Stimulated activated naive CD4-positive, alpha-beta T cell treated with Interleukin-2 at 50 U/mL for 16 hours (primary cell): ENCODE measurements around the gene CYTH1.
"Not testable (repeated sequence)": the region's sequence is repeated elsewhere in the genome, so short reads cannot be mapped to it uniquely, and the experiment has no call there.

Experiments
- DNase-seq: peaks from one replicate; lab custom pipeline; 2025; lab: John Stamatoyannopoulos, UW

The CYTH1 gene

DNA sequence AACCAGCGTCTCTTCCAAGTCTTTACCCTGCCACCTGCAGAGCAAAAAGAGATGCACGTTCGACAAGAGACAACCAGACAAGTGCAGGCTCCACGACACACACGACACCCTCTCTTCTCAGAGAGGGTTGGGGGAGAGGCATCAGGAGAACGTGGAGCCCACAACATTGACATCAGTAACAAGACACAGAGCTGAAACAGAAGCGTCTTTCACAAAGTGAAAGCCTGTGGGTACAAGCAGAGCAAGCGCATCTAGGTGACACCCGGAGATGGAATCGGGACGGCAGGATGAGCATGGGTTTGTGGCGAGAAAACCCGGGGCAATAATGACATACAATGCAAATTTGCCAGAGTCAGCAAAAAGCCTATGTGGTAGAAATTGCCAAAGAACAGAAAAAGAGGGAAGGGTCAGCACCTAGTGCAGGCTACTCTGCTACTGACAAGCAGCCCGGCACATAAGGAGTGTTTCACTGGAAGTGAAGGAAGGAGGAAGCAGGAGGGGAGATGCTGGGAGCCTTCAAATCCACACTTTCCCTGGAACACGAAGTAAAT lies 89.5 kb downstream of the CYTH1 start:
- DNase-seq: no peak

GRCh38 chr17:78689029-78689428 lies 93.0 kb downstream of the CYTH1 start:
- no peak for DNase-seq

- no peak for DNase-seq
These were observed 94.1 kb downstream of the CYTH1 start for GRCh38 chr17:78687944-78688343.

DNA sequence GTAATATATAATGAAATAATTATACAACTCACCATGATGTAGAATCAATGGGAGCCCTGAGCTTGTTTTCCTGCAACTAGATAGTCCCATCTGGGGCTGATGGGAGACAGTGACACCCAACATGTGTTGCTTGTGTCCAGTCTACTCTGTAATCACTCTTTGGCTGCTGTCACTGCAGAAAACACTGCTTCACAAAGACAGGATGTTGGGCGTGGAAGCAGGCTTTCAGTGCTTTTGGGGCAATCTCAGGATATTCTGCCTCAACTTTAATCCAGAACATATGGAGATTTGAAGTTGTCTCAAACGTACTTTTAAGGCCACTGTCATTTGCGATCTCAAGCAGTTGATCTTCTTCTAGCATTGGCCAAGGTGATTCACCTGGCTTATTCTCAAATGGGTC lies 94.9 kb downstream of the CYTH1 start:
- no peak for DNase-seq

GRCh38 chr17:78684026-78684425 lies 98.0 kb downstream of the CYTH1 start:
- no peak for DNase-seq

DNA sequence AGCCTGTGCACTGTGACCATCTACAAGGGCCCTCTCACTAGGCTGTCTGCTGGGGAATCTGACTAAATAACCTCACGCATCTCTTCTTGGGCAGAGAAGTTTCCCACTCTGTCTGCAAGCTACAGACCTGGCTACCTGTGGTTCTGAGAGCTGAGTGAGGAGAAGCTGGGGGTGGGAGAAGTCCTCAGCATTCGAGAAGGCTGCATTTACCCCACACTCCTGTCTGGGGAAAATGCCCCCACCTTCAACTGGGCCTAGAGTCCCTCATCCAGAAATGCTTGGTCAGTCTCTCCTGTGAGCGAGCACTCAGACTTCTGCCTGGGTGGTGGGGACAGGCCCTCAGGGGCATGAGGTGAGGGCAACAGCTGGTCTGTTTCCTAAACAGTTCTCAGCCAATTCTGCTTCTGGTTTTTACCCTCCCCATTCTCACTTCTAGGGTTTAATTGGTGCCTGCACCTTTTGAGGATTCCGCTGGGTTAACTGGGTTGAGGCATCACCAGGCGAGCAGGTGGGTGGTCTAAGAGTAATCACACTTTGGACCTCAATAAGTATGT lies 98.6 kb downstream of the CYTH1 start:
- DNase-seq: no peak

- DNase-seq: no peak
These were observed 99.7 kb downstream of the CYTH1 start for GRCh38 chr17:78682363-78682762.

- DNase-seq: no peak
These were observed 101.6 kb downstream of the CYTH1 start for GRCh38 chr17:78680436-78680835.

GRCh38 chr17:78679495-78680395 lies 102.3 kb downstream of the CYTH1 start:
- no peak for DNase-seq

DNA sequence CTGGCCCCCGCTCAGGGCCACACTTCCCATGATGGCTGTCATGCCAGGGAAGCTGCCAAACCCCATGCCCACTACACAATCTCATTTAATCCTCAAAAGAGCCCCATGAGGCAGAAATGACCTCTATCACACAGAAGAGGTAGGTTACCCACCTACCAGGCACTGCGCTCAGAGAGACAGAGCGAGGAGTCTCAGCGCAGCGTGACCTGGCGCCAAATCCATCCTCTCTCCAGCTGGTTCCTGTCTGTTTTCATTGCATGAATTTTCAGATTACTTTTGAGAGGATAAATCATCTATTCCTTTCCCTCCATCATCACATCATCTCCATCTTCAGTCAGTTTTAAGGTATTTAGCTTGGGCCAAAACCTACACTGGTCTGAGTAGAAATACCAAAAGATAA lies 103.4 kb downstream of the CYTH1 start:
- DNase-seq: no peak

- no peak for DNase-seq
These were observed 103.9 kb downstream of the CYTH1 start for GRCh38 chr17:78678222-78678557.

DNA sequence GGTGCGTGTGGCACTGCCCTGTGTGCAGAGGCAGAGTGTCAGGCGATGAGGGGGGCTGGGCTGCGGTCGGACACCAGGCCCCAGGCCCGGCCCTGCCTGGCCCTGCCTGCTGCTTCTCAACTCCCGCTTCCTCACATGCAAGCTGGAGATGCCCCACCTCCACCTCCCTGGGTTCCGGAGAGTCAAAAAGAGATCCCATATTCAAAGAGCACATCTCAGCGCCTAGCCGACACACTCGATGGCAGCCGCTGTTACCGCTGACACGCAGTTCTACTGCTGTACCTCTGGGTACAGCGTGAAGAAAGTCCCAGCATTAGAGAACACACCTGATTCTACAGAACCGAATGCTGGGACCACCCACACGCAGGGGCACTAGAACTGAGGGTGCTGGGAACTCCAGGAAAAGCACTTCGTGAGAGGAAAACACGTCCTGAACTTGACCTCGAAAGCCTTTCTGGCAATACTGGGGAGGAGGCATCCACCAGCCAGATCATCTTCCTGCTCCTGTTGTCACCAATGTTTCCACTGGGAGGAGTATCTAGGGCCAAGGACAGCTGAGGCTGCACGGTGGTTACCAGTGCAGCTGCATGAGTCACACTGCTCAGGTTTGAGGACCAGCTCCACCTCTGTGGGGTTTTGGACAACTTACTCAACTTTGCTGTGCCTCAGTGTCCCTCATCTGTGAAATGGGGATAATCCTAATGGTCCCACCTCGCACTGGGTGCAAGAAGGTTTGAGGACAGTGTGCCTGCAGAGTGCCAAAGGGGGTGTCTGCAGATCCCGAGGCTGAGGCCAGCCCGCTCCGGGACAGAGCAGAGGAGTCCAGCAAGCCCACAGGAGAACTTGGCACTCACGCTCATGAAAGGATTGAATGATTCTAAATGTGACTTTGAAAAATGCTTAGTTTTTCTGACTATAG lies 104.5 kb downstream of the CYTH1 start:
- DNase-seq: no peak

GRCh38 chr17:78676412-78677302 lies 105.4 kb downstream of the CYTH1 start:
- DNase-seq: no peak

- no peak for DNase-seq
These were observed 106.2 kb downstream of the CYTH1 start for GRCh38 chr17:78675836-78676235.

DNA sequence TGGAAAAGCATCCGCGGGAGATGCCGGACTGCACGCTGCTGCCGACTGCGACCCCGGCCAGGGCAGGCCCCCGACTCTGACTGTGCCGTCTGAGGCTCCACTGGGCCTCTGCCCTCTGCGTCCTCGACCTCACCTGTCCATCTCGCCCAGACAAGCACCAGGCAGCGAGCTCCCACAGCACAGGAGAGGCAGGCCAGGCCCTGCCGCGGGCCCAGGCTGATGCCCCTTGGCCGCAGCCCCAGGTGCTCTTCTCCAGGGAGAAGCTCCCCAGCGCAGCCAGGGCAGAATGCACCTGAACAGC lies 106.8 kb downstream of the CYTH1 start:
- DNase-seq: no peak

- no peak for DNase-seq
These were observed 107.3 kb downstream of the CYTH1 start for GRCh38 chr17:78674595-78675315.

GRCh38 chr17:78674156-78674555 lies 107.9 kb downstream of the CYTH1 start:
- no peak for DNase-seq

DNA sequence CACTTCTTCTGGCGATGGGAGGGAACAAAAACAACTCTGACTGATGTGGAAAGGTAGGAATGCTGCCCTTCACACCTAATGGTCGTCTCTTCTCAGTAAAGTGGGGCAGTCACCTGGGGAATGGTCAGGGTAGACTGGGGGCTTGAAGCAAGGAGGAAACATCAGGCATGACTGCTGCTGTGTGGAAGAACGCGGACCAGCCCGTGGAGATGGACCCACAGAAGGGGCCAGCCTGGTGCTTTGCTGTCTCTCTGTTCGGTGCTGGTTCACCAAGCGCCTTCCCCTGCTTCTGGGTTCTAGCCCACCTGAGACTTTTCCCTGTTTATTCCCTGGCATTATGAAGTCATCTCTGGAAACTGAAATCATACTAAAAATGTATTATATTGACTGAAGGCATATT lies 108.7 kb downstream of the CYTH1 start:
- no peak for DNase-seq

DNA sequence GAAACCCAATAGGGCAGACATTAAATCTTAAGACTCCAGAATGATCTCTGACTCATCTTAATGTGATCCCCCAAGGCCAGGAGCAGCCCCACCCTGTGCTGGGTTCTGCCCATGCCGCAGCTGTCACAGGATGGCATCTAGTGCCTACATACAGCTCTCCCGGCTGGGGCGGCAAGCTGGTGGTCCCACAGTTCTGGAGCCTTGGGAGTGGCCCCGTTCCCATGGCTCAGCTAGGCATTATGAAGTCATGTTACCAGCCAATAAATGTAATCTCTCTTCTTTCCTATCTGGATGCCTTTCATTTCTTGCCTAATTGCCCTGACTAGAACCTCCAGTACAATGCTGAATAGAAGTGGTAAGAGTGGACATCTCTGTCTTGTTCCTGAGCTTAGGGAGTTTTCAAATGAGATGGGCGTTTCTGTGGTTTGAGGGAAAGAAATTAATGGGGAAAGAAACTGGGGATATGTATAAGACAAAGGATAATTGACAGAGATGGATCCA lies 109.2 kb downstream of the CYTH1 start:
- DNase-seq: no peak

DNA sequence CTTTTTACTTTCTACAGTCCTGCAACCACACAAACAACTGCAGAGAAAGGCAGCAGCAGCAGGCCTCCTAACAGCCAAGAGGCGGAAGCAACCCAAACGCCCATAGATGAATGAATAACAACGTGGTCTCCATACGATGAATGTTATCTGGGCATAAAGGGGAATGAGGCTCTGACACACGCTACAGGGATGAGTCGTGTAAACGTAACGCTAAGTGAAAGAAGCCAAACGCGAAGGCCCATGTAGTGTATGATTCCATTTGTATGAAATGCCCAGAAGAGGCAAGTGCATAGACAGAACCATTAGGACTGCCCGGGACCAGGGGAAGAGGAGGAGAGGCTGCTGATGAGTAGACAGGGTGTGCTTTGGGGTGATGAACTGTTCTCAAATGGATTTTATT lies 110.1 kb downstream of the CYTH1 start:
- no peak for DNase-seq

DNA sequence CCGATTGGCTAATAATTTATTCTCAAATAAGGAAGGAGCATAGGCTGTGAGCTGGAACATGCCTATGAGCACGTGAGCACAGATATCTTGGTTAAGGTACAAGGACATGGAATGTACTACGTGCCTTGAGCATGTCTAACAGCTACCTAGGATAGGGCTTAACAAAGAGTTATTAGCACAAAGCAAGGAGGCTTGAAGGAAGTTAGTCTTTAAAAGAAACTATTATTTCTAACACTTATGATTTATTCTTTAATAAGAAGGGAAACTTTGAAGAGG lies 110.4 kb downstream of the CYTH1 start:
- DNase-seq: not testable (repeated sequence)
